SK-N-MC (cell line): Measurements from ENCODE around the gene B9D2.
"Not testable (repeated sequence)": the region's sequence is repeated elsewhere in the genome, so short reads cannot be mapped to it uniquely, and the experiment has no call there.

ENCODE experiments used
- DNase-seq: peaks from one replicate; pipeline ENCODE4 v3.0.0-alpha.2; 2011; ENCODE audit warnings: low read depth, low spot score
- H3K27ac ChIP-seq: fragments of 200-600 bp; sonication (generic); 2 replicates; pipeline ENCODE4 v1.5.1; 2016; ENCODE audit warnings: mixed run types
- H3K36me3 ChIP-seq: fragments of 200-600 bp; sonication (generic); 2 replicates; pipeline ENCODE4 v1.6.1; 2017; ENCODE audit warnings: antibody characterized with exemption, low read length, mixed read lengths; ENCODE audit not compliant: insufficient read depth
- H3K4me3 ChIP-seq: fragments of 200-600 bp; sonication (generic); 2 replicates; pipeline ENCODE4 v1.5.1; 2016
- H3K9ac ChIP-seq: fragments of 200-600 bp; sonication (generic); 2 replicates; pipeline ENCODE4 v1.8.0; 2017; ENCODE audit warnings: mixed run types, mixed read lengths; ENCODE audit not compliant: insufficient read length
- H3K9me3 ChIP-seq: fragments of 200-600 bp; sonication (generic); 2 replicates; pipeline ENCODE4 v1.6.1; 2017; ENCODE audit warnings: low read depth, mild to moderate bottlenecking, antibody characterized with exemption, low read length, moderate library complexity, mixed read lengths
- EZH2 ChIP-seq: fragments of 200-600 bp; sonication (generic); IDR thresholded peaks from one replicate; pipeline ENCODE4 v1.6.1; 2017; ENCODE audit warnings: antibody characterized with exemption
- FOXP2 ChIP-seq: optimal IDR thresholded peaks from 2 replicates; pipeline ENCODE3; 2011; ENCODE audit warnings: mild to moderate bottlenecking, moderate library complexity; ENCODE audit not compliant: insufficient read depth; ENCODE audit errors: extremely low read length, control extremely low read depth
- POLR2AphosphoS5 ChIP-seq: IDR thresholded peaks from 2 replicates; pipeline ENCODE4 v1.6.1; 2012; ENCODE audit warnings: mild to moderate bottlenecking, low read depth, low read length, borderline replicate concordance

The B9D2 gene, protein sequence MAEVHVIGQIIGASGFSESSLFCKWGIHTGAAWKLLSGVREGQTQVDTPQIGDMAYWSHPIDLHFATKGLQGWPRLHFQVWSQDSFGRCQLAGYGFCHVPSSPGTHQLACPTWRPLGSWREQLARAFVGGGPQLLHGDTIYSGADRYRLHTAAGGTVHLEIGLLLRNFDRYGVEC

DNA sequence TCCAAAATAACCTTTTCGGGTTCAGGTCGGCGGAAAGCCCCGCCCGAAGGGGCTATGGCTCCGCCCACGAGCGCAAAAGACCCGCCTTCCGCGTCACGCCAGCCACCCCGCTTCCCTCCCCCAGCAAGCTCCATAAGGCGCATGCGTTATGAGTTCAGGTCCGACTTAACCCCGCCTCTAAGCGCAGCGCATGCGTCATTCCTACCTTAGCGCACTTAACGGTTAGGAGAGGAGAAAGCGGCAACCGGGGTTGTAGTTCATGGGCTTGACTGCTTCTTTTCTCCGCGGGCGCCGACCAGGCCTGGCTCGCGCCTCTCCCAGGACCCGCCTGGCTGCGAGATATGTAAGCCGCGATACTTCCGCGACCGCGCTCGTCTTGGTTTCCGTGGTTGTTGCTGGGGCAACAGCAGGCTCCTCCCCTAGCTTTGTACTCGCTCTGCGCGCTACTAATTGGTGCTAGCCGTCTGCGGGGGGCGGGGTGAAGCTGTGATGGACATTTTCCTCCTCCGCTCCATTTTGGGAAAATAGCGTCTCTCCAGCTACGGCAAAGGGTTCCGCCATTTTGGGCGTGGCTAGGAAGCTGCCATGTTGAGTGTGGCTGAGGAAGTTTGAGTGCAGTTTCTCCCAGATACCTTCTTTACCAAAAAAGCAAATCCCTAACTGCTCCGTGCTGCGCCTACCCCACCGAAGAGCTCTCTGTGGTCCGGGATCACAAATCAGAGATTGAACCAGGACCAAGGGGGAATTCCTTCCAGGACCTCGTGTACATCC lies at the start of gene B9D2:
TSS of gene B9D2 (minus strand) at position 397 of the 771 bp plus-strand sequence. CDS start 630 bp downstream, outside the sequence.
- no peaks in the 10 kb centered on the region for H3K9me3 ChIP-seq
- peak; percentile 90 for TF ChIP-seq POLR2AphosphoS5
- TF ChIP-seq EZH2: no peak
- peak within 1 kb of the TSS; percentile 94 for H3K9ac ChIP-seq
- peak within 1 kb of the TSS; percentile 98 for H3K27ac ChIP-seq
- DNase-seq: peak; percentile 97
- peak within 1 kb of the TSS; percentile 85 for H3K4me3 ChIP-seq
- no peaks in the 10 kb centered on the region for H3K36me3 ChIP-seq

DNA sequence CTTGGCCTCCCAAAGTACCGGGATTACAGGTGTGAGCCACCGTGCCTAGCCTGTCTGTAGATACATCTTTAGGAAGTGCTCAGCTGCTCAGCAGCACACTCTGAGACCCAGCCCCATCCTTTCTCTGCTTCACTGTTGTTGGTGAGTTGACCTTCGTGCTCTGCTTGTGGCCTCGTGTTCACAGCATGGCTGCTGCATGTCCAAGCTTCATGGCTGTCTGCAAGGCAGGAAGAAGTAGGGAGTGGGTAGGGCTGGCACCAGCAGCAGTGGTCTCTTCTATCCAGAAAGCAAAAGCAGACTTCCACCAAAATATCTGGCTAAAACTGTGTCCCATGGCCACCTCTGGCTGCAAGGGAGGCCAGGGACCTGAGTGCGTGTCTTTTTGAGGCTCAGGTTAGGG lies 49.0 kb upstream of the B9D2 start:
- no peak for DNase-seq
- no peak overlapping the region for H3K9ac ChIP-seq
- no peak overlapping the region for H3K27ac ChIP-seq
- TF ChIP-seq EZH2: no peak
- TF ChIP-seq POLR2AphosphoS5: no peak
- TF ChIP-seq FOXP2: no peak
- H3K9me3 ChIP-seq: no peaks in the 10 kb centered on the region
- no peaks in the 10 kb centered on the region for H3K36me3 ChIP-seq
- no peak overlapping the region for H3K4me3 ChIP-seq

DNA sequence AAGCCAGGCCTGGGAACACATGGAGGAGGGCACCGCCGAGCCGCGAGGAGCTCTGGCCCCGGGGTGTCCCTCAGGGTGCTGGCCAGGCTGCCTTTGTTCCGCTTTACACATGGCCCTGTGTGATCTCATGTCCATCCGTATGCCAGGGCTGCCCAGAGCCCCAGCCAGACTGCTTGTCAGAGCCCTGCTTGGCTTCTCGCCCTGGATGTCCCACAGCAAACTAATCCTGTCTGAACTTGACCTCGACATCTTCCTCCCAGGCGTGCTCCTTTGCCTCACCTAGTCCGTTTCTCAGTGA lies 48.0 kb upstream of the B9D2 start:
- no peak overlapping the region for H3K4me3 ChIP-seq
- H3K27ac ChIP-seq: no peak overlapping the region
- no peaks in the 10 kb centered on the region for H3K36me3 ChIP-seq
- no peak for DNase-seq
- no peak overlapping the region for H3K9ac ChIP-seq
- H3K9me3 ChIP-seq: no peaks in the 10 kb centered on the region
- TF ChIP-seq EZH2: no peak
- no peak for TF ChIP-seq FOXP2
- TF ChIP-seq POLR2AphosphoS5: no peak

DNA sequence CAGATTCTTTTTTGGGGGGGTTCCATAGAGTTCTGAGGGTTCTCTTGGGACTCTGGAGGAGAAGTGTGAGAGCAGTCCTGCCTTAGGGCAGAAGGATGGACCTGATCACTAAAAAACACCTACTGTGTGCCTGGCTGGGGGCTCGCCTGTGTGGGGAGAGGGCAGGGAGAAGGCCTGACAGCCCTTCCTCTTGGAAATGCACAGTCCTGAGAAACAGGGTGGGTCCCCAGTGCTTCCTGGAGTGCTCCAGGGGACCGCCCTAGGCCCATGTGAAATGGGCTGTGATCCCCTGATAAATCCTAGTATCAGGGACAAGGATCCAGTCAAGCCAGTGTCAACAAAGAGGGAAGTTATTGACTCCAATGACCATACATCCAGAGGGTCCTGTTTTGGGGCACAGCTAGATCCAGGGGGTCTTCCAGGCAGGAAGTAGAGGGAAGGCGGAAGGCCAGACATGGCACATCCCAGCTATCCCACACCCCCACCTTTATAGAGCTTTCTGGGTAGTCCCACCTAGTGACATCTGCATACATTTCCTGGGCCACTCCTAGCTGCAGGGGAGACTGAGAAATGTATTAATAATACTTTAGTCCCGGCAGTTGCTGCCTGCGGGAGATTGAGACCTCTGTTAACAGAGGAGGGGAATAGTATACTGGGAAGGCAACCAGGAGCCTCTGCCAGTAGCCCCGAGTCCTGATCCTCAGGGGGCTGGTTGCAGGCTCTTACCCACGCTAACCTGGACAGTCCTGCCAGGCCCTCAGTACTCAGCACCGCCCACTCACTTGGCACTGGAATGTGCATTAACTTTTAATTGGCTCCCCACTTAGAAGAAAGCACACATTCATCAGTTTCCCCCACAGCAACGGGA lies 47.4 kb upstream of the B9D2 start:
- no peak for DNase-seq
- no peaks in the 10 kb centered on the region for H3K36me3 ChIP-seq
- TF ChIP-seq EZH2: no peak
- no peak for TF ChIP-seq POLR2AphosphoS5
- no peak for TF ChIP-seq FOXP2
- H3K9me3 ChIP-seq: no peaks in the 10 kb centered on the region
- H3K4me3 ChIP-seq: no peak overlapping the region
- H3K27ac ChIP-seq: no peak overlapping the region
- H3K9ac ChIP-seq: no peak overlapping the region

DNA sequence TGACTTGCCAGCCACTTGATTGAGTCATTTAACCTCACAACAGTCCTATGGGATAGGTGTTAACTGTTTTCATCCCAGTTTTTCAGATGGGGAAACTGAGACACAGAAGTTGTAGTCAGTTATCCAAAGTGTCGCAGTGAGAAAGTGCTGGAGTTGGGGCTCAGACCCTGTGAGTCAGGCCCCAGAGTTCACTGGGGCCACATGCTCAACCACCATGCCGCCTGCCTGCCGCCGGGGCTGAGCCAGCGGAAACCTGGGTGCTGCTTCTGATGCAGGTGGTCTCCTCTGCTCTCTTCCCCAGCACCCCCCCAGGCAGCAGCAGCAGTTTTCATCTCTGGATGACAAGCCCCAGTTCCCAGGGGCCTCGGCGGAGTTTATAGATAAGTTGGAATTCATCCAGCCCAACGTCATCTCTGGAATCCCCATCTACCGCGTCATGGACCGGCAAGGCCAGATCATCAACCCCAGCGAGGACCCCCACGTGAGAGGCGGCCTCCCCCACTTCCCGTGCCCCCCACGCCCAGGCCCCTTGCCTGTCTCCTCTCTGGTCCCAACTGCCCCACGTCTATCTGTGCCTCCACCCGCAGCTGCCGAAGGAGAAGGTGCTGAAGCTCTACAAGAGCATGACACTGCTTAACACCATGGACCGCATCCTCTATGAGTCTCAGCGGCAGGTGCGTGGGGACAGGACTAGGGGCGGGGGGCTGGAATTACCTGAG lies 46.5 kb upstream of the B9D2 start:
- TF ChIP-seq EZH2: no peak
- no peak for TF ChIP-seq POLR2AphosphoS5
- TF ChIP-seq FOXP2: no peak
- Histone ChIP-seq H3K9me3 (no peaks in the 10 kb centered on the region), H3K4me3 (no peak overlapping the region), H3K27ac (no peak overlapping the region), H3K36me3 (no peaks in the 10 kb centered on the region), H3K9ac (no peak overlapping the region)
- no peak for DNase-seq

DNA sequence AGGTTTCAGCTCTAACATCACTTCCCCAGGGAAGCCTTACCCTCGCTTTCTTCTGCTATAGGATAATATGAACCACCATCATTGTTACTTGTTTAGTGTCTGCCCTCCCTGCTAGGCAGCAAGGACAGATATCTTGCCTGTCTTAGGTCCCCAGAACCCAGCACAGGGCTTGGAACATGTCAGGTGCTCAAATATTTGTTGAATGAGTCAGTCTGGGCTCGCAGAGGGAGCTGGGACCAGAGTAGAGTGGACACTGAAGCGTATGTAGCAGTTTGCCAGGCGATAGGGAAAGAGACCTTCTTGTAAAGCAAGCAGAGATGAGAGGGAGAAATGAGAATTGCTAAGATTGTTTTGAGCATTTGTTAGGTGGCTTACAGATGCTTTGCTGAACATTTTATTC lies 45.3 kb upstream of the B9D2 start:
- Histone ChIP-seq H3K9ac (no peak overlapping the region), H3K4me3 (no peak overlapping the region), H3K36me3 (no peaks in the 10 kb centered on the region), H3K9me3 (no peaks in the 10 kb centered on the region), H3K27ac (no peak overlapping the region)
- DNase-seq: no peak
- TF ChIP-seq EZH2: no peak
- TF ChIP-seq FOXP2: no peak
- no peak for TF ChIP-seq POLR2AphosphoS5

DNA sequence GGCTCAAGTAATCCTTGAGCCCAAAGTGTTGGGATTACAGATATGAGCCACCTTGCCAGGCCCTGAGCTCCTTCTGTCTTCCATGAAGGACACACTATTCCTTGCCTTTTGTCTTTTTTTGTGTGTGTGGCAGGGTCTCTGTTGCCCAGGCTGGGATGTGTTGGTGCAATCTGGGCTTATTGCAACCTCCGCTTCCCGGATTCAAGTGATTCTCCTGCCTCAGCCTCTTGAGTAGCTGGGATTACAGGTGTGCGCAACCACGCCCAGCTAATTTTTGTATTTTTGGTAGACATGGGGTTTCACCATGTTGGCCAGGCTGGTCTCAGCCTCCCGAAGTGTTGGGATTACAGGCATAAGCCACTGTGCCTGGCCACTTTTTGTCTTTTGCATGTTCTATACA lies 44.9 kb upstream of the B9D2 start:
- not testable (repeated sequence) for H3K36me3 ChIP-seq, H3K9ac ChIP-seq, DNase-seq, H3K27ac ChIP-seq, H3K4me3 ChIP-seq, H3K9me3 ChIP-seq

DNA sequence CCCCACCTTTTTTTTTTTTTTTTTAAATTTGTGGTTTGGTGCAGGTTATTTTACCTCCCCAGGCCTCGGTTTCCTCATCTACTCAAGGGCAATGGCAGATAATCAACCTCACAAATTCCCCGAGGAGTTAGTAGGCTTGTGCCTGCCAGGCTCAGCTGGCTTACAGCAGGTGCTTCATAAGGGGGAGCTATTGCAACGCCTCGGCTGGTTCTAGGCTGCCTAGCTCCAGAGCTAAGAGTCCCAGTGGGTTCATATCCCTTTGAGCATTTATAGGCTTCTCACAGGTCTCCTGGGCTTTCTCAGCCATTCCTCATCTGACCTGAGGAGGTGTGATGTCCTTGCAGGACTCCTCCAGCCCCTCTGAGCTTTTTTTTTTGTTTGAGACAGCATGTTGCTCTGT lies 44.3 kb upstream of the B9D2 start:
- no peaks in the 10 kb centered on the region for H3K9me3 ChIP-seq
- H3K27ac ChIP-seq: no peak overlapping the region
- no peak for DNase-seq
- TF ChIP-seq POLR2AphosphoS5 (no peak), EZH2 (no peak), FOXP2 (no peak)
- H3K4me3 ChIP-seq: no peak overlapping the region
- no peak overlapping the region for H3K9ac ChIP-seq
- H3K36me3 ChIP-seq: no peaks in the 10 kb centered on the region
